GM21786 (cell line): Measurements from ENCODE around the gene CIROP.

ENCODE experiments used
- ATAC-seq: cut with Tn5 transposase; IDR thresholded peaks from one replicate; pipeline ENCODE4 v1.9.1; 2021; ENCODE audit not compliant: unreplicated experiment

The CIROP gene, protein sequence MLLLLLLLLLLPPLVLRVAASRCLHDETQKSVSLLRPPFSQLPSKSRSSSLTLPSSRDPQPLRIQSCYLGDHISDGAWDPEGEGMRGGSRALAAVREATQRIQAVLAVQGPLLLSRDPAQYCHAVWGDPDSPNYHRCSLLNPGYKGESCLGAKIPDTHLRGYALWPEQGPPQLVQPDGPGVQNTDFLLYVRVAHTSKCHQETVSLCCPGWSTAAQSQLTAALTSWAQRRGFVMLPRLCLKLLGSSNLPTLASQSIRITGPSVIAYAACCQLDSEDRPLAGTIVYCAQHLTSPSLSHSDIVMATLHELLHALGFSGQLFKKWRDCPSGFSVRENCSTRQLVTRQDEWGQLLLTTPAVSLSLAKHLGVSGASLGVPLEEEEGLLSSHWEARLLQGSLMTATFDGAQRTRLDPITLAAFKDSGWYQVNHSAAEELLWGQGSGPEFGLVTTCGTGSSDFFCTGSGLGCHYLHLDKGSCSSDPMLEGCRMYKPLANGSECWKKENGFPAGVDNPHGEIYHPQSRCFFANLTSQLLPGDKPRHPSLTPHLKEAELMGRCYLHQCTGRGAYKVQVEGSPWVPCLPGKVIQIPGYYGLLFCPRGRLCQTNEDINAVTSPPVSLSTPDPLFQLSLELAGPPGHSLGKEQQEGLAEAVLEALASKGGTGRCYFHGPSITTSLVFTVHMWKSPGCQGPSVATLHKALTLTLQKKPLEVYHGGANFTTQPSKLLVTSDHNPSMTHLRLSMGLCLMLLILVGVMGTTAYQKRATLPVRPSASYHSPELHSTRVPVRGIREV

DNA sequence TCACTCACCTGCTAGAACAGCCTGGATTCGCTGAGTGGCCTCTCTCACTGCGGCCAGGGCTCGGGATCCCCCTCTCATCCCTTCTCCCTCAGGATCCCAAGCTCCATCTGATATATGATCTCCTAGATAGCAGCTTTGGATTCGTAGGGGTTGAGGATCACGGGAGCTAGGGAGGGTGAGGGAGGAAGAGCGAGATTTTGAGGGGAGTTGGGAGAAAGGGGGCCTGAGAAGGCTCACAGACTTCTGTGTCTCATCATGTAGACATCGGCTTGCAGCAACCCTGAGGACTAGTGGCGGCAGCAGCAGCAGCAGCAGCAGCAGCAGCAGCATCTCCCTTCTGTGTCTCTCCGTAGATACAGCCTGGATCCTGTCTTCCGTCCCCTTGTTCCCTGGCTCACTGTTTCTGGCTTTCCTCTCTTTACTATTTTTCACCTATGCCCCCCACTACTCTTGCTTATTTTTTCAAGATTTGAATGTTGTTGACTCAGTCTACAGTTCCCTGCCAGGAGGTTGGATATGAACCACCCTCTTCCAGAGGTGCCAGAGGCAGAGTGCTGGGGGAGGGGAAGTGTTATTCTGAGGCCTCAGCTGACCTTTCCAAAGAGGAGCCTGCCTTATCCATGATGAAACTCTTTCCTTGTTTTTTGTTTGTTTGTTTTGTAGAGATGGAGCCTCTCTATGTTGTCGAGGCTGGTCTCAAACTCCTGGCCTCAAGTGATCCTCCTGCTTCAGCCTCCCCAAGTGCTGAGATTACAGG lies at the start of gene CIROP:
TSS of gene CIROP (minus strand) at position 399 of the 757 bp plus-strand sequence. CDS start at position 330, 69 bp downstream.
- no peak for ATAC-seq

DNA sequence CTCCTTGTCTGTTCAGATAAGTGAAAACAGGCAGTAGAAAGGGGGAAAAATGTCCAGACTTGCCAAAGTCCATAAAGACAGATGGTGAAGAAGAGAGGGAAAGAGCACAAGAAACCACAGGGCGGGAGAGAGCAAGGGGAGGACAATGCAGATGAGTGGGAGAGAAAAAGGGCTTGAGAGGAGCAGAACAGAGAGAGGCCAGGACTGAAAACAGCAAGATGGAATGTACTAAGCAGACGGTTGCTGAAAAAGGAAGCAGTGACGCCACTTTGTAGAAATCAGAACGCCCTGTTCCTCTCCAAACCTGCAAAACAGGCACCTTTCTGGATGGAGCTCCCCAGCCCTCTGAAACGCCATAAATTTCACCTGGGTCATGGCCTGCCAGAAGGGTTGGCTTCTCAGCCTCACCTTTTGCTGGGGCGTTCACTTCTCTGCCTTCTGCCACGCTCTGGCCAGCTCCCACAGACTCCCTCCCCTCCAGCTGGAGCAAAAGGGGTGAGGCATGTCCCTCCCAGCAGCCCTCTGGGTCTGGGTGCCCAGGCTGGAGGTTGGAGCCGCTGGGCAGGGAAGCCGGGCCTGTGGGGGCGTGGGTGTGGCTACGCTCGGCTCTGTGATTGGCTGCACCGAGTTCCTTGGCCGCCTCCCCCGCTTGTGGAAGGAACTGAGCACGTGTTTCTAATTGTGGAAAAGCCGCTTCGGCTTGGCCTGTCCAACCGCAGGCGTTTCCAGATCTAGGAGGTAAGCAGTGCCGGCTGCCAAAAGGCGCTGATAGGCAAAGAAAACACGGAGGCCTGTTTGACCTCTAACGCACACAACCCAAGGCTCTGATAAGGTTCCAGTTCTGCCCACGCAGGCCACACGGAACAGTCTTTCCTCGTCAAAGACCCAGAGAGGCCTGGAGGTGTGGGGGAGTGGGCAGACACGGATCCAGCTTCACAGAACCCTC lies 49.3 kb upstream of the CIROP start:
- ATAC-seq: no peak

DNA sequence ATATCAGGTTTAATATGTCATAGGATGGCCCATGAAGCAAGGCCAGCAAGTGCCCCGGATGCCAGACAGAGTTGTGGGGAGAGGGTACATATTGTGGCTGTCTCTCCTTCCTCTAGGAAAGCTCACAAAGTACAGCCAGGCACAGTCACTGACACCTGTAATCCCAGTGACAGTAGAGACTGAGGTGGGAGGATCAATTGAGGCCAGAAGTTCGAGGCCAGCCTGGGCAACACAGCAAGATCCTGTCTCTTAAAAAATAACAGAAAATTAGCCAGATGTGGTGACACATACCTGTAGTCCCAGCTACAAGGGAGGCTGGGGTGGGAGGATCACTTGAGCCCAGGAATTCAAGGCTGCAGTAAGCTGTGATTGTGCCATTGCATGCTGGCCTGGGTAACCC lies 46.6 kb upstream of the CIROP start:
- ATAC-seq: no peak

DNA sequence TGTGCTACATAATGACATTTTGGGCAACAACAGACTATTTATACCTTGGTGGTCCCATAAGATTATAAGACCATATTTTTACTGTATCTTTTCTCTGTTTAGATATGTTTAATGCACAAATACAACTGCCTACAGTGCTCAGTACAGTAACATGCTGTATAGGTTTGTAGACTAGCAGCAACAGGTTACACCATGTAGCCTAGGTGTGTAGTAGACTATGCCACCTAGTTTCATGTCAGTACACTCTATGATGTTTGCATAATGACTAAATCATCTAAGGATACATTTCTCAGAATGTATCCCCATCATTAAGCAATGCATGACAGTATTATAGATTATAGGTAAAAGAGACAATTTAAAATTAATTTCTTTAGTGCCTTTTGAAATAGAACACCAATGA lies 45.0 kb upstream of the CIROP start:
- ATAC-seq: no peak

DNA sequence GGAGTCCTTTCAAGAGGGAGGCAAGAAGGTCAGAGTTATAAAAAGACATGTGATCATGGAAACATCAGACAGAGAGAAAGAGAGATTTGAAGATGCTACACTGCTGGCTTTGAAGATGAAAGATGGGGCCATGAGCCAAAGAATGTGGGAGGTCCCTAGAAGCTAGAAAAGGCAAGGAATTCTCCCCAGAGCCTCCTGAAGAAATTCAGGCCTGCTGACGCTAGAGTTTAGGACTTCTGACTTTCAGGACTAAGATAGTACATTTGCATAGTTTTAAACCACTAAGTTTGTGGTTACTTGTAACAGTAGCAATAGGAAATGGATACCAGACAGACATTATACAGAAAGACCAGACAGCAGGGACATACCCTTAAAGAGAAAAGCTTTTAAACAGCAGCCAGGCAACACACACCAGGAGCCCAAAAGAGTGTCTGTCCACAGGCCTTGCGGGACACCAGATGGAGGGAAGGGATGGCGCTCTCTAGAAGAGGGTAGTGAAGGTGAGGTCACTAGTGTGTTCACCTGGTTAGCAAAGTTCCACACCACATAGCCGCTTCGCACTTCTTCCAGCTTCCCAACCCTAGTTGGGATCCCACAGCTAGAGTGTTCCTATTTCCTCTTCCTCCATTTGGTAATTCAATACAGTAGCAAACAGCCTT lies 43.9 kb upstream of the CIROP start:
- no peak for ATAC-seq

DNA sequence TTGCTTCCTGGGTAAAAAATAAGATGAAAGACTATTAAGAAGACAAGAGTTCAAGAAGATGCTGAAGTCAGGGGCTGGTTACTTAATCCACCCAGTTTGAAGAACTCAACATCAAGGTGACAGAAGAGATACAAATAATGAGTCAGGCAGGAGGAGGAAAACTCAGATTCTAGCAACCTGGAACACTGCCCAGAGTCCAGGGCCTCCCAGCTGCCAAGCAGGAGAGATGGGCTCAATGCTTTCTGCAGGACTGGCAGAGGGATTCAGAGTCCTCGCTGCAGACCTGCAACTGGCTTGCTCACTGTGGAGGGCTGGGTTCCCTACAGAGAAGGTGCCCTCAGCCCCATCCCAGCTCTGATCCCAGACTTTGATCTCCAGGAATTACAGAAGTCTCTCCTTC lies 42.9 kb upstream of the CIROP start:
- no peak for ATAC-seq

DNA sequence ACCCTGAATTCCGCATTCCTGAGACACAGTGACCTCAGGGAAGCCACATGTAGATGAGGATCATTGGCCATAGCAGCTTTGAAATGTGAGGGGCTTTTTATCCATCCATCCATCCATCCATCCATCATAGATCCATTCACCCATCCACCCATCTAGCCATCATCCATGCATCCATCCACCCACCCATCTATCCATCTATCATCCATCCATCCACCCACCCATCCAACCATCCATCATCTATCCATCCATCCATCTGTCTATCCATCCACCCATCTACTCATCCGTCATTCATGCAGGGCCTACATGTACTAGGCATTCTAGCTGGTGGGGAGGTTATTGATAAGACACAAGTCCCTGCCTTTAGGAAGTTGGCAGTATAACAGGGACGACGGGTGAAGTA lies 42.2 kb upstream of the CIROP start:
- ATAC-seq: no peak

DNA sequence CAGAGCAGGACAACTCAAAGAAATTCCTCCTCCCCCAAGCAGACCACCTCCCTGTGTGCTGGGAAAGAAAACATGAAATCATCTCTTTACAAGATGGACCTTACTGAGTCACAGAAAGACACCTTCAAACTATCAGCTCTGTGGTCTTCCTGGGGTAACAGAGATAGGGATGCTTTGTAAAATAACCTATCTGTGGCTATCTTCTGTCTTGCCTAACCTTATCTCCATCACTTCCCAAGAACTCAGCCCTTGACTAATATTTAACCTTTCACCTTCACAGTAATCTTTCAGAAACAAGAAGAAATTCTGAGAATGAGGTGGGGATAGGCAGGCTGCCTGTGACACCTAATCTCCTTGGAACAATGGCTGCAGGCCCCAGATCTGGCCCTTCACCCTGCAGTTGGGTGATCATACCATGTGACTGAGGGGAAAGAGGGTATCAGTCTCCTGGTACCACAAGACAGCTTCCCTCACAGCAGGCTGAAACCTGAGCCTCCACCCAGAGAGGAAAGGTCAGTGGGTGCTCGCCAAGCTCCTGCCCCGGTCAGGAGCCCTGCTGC lies 41.6 kb upstream of the CIROP start:
- no peak for ATAC-seq

DNA sequence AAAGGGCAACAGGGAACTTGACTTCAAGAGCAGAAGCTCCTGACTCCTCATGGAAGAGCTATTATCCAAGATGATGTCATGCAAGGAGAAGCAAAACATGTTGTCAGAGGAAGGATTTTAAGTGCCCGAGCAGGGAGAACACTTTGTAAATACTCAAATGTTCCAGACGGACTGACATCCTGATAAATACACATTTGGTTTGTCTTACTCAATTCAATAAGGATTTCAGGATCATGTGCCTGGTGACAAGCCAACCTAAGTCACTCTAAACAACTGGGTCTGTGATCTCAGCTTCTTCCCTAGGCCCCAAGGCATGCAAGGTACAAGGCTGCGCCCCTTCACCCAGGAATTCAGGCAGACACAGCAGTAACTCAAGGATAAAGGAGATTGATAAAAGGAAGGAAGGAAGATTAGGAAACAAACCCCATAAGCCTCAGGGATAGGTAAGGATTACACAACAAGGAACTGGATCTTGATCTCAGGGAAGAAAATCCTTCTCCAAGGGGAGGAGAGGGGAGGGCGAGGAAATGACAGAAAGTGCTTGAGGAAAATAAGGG lies 41.1 kb upstream of the CIROP start:
- no peak for ATAC-seq

DNA sequence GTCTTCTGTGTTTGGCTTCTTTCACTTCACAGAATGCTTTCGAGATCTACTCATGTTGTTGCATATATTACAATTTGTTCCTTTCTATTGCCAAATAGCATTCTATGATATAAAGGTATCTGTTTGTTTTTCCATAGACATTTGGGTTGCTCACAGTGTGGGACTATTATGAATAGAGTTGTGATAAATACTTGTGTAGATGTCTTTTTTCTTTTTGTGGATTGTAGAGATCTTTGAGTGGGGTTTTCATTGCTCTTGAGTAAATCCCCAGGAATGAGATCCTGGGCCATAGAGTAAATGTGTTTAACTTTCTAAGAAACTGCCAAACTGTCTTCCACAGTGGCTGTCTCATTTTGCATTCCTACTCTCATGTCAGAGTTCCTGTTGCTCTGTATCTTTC lies 39.1 kb upstream of the CIROP start:
- no peak for ATAC-seq

DNA sequence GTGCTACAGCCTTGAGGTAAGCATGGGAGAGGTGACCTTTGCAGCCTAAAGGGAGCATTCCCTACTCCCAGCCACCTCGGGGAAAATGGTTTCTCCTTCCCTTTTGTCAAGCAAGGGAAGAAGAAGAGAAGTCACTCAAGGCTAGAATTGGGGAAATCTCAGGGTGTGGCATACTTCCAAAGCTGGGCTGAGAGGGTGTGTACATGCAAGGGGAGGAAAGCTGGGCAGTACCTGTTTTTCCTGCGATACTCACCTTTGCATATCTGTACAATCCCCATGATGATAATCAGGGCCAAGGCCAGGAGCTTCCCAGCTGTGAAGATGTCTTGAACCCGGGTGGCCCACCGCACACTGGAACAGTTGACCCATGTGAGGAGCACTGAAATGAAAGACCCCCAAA lies 38.0 kb upstream of the CIROP start:
- no peak for ATAC-seq

DNA sequence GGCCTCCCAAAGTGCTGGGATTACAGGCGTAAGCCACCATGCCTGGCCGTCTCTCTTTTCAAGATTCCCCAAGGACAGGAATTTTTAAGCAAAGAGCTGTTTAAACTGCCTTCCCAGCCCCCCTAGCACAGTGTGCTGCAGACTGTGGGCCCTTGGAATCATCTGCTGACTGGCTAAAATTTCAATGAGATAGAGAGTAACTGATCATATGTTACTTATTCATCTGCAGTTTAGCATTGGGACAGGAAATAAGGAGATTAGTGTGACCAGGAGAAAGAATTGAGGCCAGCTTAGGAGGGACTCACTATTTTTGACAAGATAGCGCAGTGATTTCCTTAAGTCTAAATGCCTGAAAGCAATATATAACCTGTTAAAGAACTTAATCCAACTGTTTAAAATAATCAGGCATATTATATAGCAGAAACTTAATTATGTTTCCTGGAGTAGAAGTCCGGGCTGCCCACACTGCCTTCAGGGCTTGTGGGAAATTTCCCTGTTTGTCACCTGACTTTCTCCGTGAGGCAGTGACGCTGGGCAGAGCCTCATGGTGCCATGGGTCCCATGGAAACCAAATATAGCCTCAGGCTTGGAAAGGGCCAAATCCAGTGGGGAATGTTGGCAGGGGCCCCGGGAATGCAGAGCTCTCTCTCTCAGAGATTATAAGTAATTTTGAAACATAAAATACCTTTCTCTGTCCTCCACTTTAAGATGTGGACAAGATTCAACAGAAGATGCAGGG lies 37.1 kb upstream of the CIROP start:
- ATAC-seq: no peak

DNA sequence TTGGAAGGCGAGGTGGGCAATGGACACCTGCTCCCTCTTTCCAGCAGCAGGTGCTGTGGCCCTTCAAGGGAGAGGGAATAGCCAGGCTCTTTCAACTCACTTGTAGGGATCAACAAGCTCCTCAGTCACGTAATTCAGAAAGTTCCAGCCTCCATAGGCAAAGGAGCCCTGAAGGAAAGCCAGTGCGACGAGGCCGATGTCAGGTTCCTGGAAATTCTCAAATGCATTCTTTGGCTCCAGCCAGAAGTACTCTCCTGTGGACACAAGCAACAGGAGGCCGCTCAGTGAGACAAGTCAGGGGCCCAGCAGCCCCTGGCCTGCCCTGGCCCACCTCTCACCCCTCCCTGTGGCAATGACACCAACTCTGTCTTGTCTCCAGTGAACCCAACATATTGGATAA lies 35.6 kb upstream of the CIROP start:
- no peak for ATAC-seq

DNA sequence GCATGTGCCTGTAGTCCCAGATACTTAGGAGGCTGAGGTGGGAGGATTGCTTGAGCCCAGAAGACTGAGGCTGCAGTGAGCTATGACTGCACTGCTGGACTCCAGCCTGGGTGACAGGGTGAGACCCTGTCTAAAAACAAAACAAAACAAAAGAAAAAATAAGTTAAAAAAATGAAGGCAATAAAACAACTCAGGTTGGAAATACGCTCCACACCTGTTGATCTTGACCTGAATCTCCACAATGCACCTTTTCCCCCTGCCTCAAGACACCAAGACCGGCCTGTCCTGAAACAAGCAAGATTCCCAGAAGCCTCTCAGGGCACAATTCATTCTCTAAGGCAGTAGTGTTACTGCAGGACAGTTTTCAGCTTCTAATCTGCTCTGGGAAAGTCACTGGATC lies 35.1 kb upstream of the CIROP start:
- no peak for ATAC-seq

DNA sequence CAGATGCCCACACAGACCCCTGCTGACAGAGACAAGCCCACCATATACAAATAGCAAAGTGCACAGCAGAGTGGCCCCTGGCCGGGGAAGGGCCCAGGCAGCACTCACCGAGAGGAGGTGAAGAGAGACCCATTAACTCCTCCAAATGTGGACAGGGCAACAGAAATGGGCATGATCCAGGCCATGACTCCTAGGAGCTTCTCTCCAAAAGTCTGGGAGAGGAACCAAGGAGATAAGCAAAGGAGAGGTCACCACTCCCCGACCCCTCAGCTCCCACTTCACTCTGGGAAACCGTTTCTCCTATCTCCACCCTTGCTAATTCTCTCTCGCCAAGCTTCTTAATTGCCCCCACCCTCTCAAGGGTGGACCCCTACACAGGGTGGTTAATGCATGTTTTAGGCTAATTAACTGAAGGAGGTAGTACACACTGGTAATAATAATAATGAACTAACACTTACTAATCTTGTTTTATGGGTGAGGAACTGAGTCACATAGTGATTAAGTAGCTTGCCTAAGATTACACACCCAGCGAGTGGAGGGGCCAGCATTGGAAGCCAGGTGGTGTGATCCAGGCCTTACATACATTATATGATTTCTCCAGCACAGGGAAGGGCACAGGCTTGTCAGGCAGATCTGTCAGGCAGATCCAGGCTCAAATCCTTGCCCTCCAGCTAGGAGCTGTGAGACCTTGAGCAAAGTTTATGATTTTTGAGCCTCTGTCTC lies 33.2 kb upstream of the CIROP start:
- ATAC-seq: no peak

DNA sequence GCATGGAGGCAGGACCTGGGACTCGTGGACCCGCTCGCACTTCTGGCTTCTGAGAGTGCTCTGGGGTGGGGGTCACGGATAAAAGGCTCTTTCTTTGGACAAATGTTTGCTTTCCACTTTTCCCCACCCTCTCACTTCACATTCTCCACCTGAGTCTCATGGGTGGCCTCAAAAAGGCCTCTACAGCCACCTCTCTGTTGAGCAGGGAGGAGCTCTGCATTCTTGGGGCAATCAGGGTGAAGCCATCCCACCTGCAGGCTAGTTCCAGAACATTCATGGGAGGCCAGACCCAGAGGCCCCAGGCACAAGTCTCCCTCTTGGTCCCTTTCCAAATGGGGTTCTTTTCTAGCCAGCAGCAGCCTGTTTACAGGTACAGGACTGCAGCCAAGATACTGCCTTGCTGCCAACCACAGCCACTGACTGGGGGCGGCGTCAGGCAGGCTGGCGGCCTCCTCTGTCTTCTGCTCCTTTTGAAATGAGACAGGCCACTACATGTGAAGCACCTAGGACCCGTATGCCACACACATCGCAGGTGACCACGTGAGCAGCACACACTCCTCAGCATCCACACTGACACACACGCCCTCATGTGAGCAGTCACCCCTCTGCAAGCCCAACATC lies 32.5 kb upstream of the CIROP start:
- ATAC-seq: no peak

DNA sequence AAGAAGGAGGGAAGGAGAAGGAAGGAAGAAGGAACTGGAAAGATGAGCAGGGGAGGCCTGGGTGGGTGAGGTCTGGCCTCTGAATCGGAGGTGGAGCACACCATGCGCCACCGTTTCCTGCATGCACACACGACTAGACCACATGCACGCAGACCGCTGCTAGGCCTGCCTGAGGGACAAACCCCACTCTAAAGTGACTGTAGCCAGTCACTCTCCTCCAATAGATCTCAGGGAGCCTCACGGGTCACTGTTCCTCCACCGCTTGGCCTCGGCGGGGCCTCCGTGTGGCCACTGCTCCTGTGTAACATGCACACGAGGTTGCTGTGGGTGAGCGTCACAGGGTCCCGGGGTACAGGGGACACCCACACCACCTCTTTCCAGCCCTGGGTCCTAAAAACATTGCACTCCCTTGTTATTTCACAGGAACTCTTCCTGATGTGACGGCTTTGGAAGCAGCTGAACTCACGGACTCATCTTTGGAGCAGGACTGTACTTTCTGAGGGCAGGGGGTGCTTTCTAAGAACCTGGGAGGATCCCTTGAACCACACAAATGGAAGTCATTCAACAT lies 31.9 kb upstream of the CIROP start:
- ATAC-seq: no peak
